Measurements from ENCODE around the gene BHMT.

BHMT gene

DNA sequence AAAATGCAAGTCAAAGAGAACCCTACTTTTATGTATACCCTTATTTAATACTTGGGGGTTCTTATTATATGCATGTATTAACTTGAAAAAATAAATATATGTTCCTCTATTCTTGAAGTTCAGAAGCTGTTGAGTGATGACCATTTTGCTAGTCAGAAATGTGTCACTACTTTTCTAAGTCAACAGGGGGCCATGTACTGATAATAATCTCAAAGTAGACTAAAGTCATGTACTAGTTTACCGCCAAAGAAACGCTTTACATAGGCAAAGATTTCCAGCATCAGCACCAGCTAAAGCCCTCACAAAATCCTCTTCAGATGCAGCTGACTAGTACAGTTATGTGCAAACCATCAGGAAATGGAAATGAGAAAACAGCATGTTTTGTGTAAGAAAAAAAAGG is 5.7 kb upstream of the BHMT start:
- H3K27ac Mint-ChIP-seq, result no peak overlapping the region
- no peaks in the 10 kb centered on the region for H3K4me1 Mint-ChIP-seq (ENCODE audit: low read depth)
- no peaks in the 10 kb centered on the region for H3K9me3 Mint-ChIP-seq
- no peak overlapping the region for H3K4me3 Mint-ChIP-seq
- DNase-seq, result no peak
- H3K27me3 Mint-ChIP-seq, result peaks cover 68% of the 10 kb centered on the region
- no peaks in the 10 kb centered on the region for H3K36me3 Mint-ChIP-seq (ENCODE audit: low read depth)

DNA sequence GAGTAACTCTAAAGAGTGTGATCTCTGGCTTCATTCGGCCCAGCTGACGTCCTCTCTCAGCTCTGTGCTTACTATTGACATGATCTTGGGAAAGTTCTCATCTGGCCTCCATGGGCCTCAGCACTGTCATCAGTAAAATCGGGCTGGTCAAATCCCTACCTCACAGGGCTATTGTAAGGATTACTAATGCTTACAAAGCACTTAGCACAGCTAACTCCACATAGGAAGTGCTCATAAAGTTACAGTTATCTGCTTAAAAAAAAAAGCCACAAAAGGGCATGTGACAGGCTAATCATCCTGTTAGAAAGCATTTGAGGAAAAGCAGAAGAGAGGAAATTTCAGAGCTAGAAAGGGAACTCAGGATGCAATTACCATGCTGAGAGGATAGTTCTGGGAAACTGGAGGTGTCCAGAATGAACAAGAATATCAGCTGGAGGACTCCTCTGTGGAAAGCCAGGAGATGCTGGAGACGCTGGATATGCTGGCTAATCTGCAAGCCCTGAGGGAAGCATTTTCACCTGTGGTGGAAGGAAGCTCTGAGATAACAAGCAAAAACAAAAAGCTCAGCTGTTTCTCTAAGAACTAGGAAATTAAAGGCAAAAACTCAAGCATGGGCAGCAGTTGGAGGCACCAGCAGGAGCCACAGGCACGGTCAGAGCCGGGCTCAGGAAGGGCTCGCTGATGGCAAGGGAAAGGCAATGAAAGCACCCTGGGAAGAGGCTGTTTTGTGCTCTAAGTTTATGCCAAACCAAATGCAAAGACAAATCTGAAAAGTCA is 4.4 kb upstream of the BHMT start:
- H3K27me3 Mint-ChIP-seq, result peaks cover 75% of the 10 kb centered on the region
- no peak for DNase-seq
- H3K4me1 Mint-ChIP-seq (ENCODE audit: low read depth), result no peaks in the 10 kb centered on the region
- no peak overlapping the region for H3K4me3 Mint-ChIP-seq
- H3K27ac Mint-ChIP-seq, result no peak overlapping the region
- no peaks in the 10 kb centered on the region for H3K36me3 Mint-ChIP-seq (ENCODE audit: low read depth)
- H3K9me3 Mint-ChIP-seq, result no peaks in the 10 kb centered on the region

DNA sequence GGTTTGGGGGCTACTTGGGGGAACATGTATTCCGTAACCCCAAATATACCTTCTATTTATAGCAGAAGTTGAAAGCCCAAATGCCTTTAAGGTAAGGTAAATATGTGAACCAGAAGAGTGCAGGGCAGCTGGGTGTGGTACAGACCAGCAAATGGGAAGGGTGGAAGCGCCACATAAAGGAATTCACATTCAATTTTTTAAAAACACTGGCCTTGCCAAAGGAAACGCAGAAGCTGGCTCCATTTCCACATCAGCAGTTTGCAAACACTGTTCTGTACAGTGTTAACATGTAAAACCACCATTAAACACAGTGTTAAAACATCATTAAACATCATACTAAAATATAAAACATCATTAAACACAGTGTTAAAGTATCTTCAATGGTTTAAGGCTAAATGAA is 3.5 kb upstream of the BHMT start:
- Mint-ChIP-seq H3K36me3 (ENCODE audit: low read depth) (no peaks in the 10 kb centered on the region), H3K27me3 (peaks cover 78% of the 10 kb centered on the region), H3K4me1 (ENCODE audit: low read depth) (no peaks in the 10 kb centered on the region), H3K27ac (no peak overlapping the region), H3K4me3 (no peak overlapping the region), H3K9me3 (no peaks in the 10 kb centered on the region)
- no peak for DNase-seq

DNA sequence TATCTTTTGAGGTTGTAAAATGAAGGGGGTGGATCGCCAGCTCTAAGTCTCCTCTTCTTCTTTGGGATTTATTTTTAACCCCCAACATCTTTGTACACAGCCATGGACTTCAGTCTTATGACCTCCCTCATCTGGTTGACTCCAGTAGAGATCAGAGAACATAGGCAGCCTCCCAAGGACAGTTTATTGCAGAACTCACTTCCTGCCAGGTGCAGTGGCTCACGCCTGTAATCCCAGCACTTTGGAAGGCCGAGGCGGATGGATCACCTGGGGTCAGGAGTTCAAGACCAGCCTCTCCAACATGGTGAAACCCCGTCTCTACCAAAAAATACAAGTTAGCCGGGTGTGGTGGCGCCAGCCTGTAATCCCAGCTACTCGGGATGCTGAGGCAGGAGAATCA is 2.8 kb upstream of the BHMT start:
- Mint-ChIP-seq H3K36me3 (ENCODE audit: low read depth) (no peaks in the 10 kb centered on the region), H3K27ac (no peak overlapping the region), H3K27me3 (peaks cover 83% of the 10 kb centered on the region), H3K4me3 (no peak overlapping the region), H3K4me1 (ENCODE audit: low read depth) (no peaks in the 10 kb centered on the region), H3K9me3 (no peaks in the 10 kb centered on the region)
- DNase-seq, result no peak

DNA sequence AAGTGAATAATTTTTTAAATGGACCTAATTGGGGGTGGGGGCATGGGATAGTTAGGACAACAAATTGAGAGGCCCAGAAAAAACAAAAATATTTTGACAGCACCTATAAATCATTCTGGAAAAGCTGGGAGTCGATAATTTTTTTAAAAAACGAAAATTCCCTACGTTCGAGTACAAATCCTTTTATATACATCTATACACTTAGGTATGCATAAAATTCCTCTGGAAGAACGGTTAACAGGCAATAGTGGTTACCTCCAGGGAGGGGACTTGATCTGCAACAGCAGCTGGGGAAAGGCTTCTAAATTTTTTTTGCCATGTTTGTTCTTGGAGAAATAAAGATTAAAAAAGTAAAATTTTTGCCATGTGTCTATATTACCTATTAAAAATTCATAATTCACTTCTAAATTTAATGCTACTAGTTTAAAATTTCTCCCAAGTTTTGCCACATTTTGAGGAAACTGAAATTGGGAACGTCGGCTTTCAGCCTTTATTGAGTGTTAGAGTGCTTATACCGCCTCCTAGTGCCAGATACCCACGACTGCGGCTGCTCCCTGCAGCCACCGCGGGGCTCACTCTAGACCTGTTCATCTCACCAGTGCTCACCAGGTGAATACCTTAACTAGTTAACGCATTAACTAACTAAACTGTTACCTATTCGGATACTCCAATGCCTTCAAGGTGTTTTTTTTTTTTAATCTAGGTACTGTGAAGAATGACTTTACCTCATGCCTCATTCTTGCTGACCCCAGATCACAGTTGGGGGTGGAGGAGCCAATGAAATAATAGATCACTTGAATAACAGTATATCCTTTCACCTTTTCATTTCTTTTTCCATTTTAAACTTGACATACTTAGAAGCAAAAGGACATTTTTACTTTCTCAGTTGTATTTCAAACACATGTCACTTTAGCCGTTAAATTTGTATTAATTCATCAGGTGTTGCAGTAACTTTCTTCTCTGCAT is 1.8 kb upstream of the BHMT start:
- Mint-ChIP-seq H3K4me1 (ENCODE audit: low read depth) (no peaks in the 10 kb centered on the region), H3K27ac (no peak overlapping the region), H3K4me3 (no peak overlapping the region), H3K27me3 (peaks cover 83% of the 10 kb centered on the region), H3K36me3 (ENCODE audit: low read depth) (no peaks in the 10 kb centered on the region), H3K9me3 (no peaks in the 10 kb centered on the region)
- peak; percentile 47 for DNase-seq

DNA sequence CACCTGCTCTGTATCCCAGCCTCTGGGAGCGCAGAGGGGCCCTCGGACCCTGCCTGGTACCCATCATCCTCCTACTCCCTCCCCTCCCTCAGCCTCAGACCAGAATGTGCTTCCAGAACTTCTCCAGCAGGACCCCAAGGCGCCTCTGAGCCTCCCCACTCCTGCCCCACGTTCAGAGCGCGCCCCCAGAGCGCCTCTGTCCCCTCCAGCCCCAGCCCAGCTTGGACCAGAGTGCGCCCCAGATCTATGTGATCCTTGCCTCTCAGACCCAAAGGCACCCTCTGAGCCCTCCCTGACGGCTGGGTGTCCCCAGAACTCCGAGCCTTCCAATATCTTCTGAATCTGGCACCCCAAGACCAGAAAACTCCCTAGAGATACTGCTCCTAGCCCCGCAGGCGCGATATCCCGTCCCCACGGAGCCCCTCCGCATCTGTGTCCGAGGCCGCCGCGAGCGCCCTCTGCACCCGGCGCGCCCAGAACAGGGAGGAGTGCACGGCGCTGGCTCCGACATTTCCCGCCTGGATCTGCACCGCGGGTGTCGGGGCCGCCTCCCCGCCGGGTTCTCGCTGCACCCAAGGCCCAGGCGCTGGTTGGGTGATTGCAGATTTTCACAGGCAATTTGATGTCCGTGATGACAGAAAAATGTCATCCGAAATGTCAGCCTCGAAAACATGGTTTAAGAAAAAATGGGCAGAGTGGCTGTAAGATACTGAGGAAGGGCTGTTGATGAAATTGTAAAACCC is 522 bp downstream of the BHMT start:
- H3K36me3 Mint-ChIP-seq (ENCODE audit: low read depth), result no peaks in the 10 kb centered on the region
- no peaks in the 10 kb centered on the region for H3K9me3 Mint-ChIP-seq
- no peak overlapping the region for H3K27ac Mint-ChIP-seq
- DNase-seq, result no peak
- H3K4me3 Mint-ChIP-seq, result no peak overlapping the region
- no peaks in the 10 kb centered on the region for H3K4me1 Mint-ChIP-seq (ENCODE audit: low read depth)
- peaks cover 72% of the 10 kb centered on the region for H3K27me3 Mint-ChIP-seq

DNA sequence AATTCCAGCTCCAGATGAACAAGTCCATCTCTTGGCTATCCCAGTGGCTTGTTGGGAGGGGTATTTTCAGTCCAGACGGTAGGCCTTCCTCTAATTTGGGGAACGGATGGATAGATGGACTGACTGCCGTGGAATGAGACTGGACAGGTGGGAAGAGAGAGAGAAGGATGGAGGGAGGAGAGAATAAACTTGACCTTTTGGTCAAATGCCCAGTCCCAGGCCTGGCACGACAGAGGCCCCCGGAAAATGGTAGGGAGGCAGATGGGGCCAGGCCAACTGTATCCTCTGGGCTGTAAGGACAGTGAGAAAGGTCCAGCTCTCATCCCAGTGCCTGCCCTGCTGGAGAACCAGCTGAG is 1.1 kb downstream of the BHMT start:
- Mint-ChIP-seq H3K27me3 (peaks cover 67% of the 10 kb centered on the region), H3K36me3 (ENCODE audit: low read depth) (no peaks in the 10 kb centered on the region), H3K4me3 (no peak overlapping the region), H3K27ac (no peak overlapping the region), H3K9me3 (no peaks in the 10 kb centered on the region), H3K4me1 (ENCODE audit: low read depth) (no peaks in the 10 kb centered on the region)
- no peak for DNase-seq

DNA sequence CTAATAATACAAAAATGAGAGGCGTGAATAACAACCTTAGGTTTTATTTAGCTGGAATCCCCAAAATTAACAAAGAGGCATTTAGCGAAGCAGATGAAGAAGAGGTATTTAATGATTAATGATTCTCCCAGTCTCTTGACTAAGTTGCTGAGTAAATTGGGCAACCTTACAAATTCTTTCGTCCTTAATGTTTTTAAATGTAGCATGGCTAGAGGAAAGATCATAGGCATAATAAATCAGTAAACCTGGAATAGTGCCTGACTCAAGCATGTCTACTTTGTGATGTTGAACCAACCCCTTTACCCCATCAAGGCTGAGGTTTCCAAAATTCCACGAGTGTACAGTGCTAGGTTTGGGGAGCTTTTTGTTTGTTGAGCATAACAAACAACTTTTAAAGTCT is 7.9 kb downstream of the BHMT start:
- Mint-ChIP-seq H3K4me1 (ENCODE audit: low read depth) (peaks cover 3% of the 10 kb centered on the region), H3K9me3 (no peaks in the 10 kb centered on the region), H3K36me3 (ENCODE audit: low read depth) (no peaks in the 10 kb centered on the region), H3K4me3 (no peak overlapping the region), H3K27ac (no peak overlapping the region), H3K27me3 (peaks cover 8% of the 10 kb centered on the region)
- no peak for DNase-seq

DNA sequence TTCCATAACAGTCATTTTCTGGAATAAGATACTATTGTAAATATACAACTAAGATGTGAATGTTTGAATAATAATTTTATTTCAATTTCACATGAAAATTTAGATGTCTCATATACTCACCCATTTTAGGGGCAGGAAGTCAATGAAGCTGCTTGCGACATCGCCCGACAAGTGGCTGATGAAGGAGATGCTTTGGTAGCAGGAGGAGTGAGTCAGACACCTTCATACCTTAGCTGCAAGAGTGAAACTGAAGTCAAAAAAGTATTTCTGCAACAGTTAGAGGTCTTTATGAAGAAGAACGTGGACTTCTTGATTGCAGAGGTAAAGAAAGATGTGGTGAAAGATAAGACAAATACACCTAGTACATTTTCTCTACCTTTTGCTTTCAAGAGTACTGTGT is 8.6 kb downstream of the BHMT start:
- Mint-ChIP-seq H3K9me3 (no peaks in the 10 kb centered on the region), H3K36me3 (ENCODE audit: low read depth) (no peaks in the 10 kb centered on the region), H3K27ac (no peak overlapping the region), H3K4me3 (no peak overlapping the region), H3K4me1 (ENCODE audit: low read depth) (peaks cover 3% of the 10 kb centered on the region), H3K27me3 (peaks cover 4% of the 10 kb centered on the region)
- DNase-seq, result no peak

DNA sequence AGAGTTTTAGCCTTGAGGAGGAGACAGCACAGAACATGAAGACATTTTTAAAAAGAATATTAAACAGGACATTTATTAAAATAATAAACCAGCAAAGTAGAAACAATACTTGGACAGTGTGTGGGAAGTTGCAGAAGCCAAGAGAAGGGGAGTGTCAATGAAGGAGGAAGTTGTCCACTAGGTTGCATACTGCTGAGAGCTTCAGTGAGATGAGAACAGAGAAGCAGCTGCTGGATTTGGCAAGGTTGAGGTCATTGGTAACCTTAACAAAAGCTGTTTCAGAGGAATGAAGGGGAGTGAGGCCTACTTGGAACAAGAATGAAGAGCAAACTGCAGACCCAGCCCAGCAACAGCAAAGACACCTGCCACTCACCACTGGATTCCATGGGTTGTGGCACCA is 11.4 kb downstream of the BHMT start:
- no peak for DNase-seq
- H3K27me3 Mint-ChIP-seq, result peaks cover 2% of the 10 kb centered on the region
- H3K4me3 Mint-ChIP-seq, result no peak overlapping the region
- peaks cover 3% of the 10 kb centered on the region for H3K4me1 Mint-ChIP-seq (ENCODE audit: low read depth)
- H3K9me3 Mint-ChIP-seq, result no peaks in the 10 kb centered on the region
- no peak overlapping the region for H3K27ac Mint-ChIP-seq
- no peaks in the 10 kb centered on the region for H3K36me3 Mint-ChIP-seq (ENCODE audit: low read depth)

DNA sequence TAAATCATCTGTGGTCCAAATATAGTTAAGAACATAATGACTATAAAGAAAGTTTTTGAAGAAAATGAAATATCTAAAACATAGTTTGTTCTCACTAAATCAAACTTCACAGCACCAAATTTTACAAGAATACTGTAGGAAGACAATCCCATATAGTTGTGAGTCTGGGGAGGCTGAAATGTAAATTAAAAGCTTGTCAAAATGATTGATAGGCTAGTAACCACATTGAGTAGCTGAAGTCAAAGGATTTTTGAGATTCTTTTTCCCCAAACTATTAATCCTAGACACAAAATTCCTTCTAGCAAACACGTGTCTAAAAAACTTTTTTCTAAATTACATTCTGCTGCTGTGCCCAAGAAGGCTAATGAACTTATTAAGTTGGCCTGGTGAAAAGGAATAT is 13.0 kb downstream of the BHMT start:
- no peak overlapping the region for H3K27ac Mint-ChIP-seq
- no peak for DNase-seq
- no peaks in the 10 kb centered on the region for H3K36me3 Mint-ChIP-seq (ENCODE audit: low read depth)

DNA sequence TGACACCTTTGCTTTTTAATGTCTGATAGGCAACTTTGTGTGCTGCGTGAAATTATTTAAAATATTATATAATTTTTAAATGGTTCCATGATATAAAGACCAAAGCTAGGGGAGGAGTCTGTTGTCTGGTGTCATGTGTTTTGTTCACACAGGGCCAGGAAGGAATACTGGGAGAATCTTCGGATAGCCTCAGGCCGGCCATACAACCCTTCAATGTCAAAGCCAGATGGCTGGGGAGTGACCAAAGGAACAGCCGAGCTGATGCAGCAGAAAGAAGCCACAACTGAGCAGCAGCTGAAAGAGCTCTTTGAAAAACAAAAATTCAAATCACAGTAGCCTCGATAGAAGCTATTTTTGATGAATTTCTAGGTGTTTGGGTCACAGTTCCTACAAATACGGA is 19.2 kb downstream of the BHMT start:
- H3K4me1 Mint-ChIP-seq (ENCODE audit: low read depth), result peaks cover 17% of the 10 kb centered on the region
- no peaks in the 10 kb centered on the region for H3K9me3 Mint-ChIP-seq
- no peaks in the 10 kb centered on the region for H3K27me3 Mint-ChIP-seq
- no peak overlapping the region for H3K27ac Mint-ChIP-seq
- H3K36me3 Mint-ChIP-seq (ENCODE audit: low read depth), result no peaks in the 10 kb centered on the region
- no peak for DNase-seq
- H3K4me3 Mint-ChIP-seq, result no peak overlapping the region

More for the DNA sequence above, 13.0 kb downstream of the BHMT start:
- Mint-ChIP-seq H3K27me3 (peaks cover 2% of the 10 kb centered on the region), H3K4me1 (ENCODE audit: low read depth) (peaks cover 3% of the 10 kb centered on the region), H3K9me3 (no peaks in the 10 kb centered on the region), H3K4me3 (no peak overlapping the region)

DNA sequence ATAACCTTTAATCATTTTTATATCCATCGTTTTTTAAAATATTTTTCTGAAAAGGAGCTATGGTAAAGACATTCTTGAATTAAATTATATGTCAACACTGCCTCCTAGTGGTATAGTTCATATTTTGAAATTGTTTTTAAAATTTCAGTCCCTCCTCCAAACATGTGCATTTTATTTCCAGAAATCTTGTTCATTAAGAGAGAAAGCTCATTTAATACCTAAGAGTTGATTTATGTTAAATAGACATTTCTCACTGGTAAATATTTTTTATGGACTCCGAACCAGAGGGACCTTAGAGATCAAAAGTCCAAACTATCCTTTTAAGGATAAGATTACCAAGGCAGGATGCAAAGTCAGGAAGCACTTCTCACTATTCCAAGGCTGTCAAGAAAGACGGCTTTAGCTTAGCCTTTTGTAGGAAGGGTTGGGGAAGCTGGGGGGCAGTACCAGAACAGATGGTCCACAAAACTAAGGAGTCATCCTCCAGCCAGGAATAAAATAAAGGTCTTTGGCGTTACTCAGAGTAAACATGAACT is 21.6 kb downstream of the BHMT start:
- Mint-ChIP-seq H3K4me3 (peak overlapping the region; percentile 48), H3K4me1 (ENCODE audit: low read depth) (peaks cover 18% of the 10 kb centered on the region), H3K27ac (peak overlapping the region; percentile 44), H3K9me3 (no peaks in the 10 kb centered on the region), H3K36me3 (ENCODE audit: low read depth) (no peaks in the 10 kb centered on the region), H3K27me3 (no peaks in the 10 kb centered on the region)
- DNase-seq, result no peak

DNA sequence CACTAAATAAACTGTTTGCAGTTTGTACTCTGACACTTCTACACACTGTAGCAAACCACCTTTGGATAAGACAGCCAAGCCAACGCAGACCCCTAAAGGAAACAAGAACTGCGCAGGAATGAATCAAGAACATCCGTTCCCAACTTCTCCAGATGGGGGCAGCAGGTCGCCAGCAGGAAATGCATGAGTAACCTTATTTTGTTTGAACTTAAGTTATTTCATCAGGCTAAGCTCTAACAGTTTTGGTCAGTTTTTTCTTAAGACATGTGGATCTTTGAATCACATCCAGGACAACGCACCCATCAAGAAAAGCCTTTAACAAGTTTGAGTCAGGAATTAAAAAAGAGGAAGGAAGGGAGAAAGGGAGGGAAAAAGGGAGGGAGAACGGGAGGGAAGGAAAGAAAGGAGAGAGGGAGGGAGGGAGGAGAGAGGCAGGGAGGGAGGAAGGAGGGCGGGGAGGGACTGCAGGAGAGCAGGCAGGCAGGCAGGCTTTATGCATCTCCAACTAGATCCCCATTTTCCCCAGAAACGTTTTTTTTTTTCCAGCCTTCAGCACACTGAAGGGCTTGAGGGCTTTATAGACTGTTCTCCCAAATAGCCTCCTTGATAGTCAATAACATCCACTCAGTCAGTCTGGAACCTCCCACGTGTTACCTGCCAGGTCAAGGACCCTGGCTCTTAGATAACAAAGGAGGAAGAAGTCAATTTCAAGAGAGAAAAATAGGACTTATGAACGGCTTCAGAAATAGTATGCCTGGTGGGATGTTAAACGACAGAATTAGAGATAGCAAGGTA is 22.2 kb downstream of the BHMT start:
- peak; percentile 74 for DNase-seq
- H3K27ac Mint-ChIP-seq, result peak overlapping the region; percentile 85
- H3K36me3 Mint-ChIP-seq (ENCODE audit: low read depth), result no peaks in the 10 kb centered on the region
- no peaks in the 10 kb centered on the region for H3K27me3 Mint-ChIP-seq
- H3K4me3 Mint-ChIP-seq, result peak overlapping the region; percentile 48
- peaks cover 18% of the 10 kb centered on the region for H3K4me1 Mint-ChIP-seq (ENCODE audit: low read depth)
- H3K9me3 Mint-ChIP-seq, result no peaks in the 10 kb centered on the region

Measured in activated T-cell treated with anti-CD3 and anti-CD28 coated beads, Interleukin-2, amount 50 U/mL, for 24 hours (primary cell).